ENCODE results near the gene SLC5A4. TPM values are rescaled to one million over a fixed set of nuclear protein-coding genes. Genes with fewer than 3 reads are reported as not detected.
"Not testable (repeated sequence)": the region's sequence is repeated elsewhere in the genome, so short reads cannot be mapped to it uniquely, and the experiment has no call there.

Gene SLC5A4
- total RNA-seq, 2 experiments from 2014 or later: not detected

- CTCF ChIA-PET: interaction anchor here (0.8 to 3.1 kb wide), 12 partner anchors 9 to 540 kb away, joined by 3 to 18 read pairs (median 4); partner anchors contain the start of genes FBXO7, PISD and RTCB
- peaks cover 72% of the 10 kb centered on the region for H3K4me1 Mint-ChIP-seq
- peaks cover 17% of the 10 kb centered on the region for H3K27me3 Mint-ChIP-seq
Measured at GRCh38 chr22:32202539-32203180, 52.5 kb downstream of the SLC5A4 start.

GRCh38 chr22:32202161-32202538 lies 53.0 kb downstream of the SLC5A4 start:
- no peak for DNase-seq
- H3K4me3 Mint-ChIP-seq: peak overlapping the region; percentile 74
- peaks cover 69% of the 10 kb centered on the region for H3K4me1 Mint-ChIP-seq
- peak overlapping the region; percentile 12 for H3K27ac Mint-ChIP-seq
- ChIA-PET POLR2A (interaction anchor here (1.0 kb wide), 1 partner anchor 60 kb away, joined by 5 read pairs; no protein-coding TSS in a partner anchor), CTCF (interaction anchor here (0.8 to 3.1 kb wide), 12 partner anchors 8 to 540 kb away, joined by 3 to 18 read pairs (median 4); partner anchors contain the start of genes FBXO7, PISD and RTCB)
- peaks cover 20% of the 10 kb centered on the region for H3K27me3 Mint-ChIP-seq
- H3K36me3 Mint-ChIP-seq (ENCODE audit: low read depth): no peaks in the 10 kb centered on the region
- H3K9me3 Mint-ChIP-seq: no peaks in the 10 kb centered on the region

More at GRCh38 chr22:32202539-32203180, 52.5 kb downstream of the SLC5A4 start:
- Mint-ChIP-seq H3K36me3 (ENCODE audit: low read depth) (no peaks in the 10 kb centered on the region), H3K9me3 (no peaks in the 10 kb centered on the region), H3K4me3 (peak overlapping the region; percentile 74), H3K27ac (peak overlapping the region; percentile 12)
- POLR2A ChIA-PET: interaction anchor here (1.0 kb wide), 1 partner anchor 60 kb away, joined by 5 read pairs; no protein-coding TSS in a partner anchor
- peak; percentile 65 for DNase-seq

- ChIA-PET POLR2A (no interaction called here), CTCF (interaction anchor here (0.6 to 3.1 kb wide), 5 partner anchors 58 to 280 kb away, joined by 3 to 18 read pairs (median 3); no protein-coding TSS in a partner anchor)
- no peak overlapping the region for H3K4me3 Mint-ChIP-seq
- peak overlapping the region; percentile 42 for H3K27ac Mint-ChIP-seq
- H3K36me3 Mint-ChIP-seq (ENCODE audit: low read depth): no peaks in the 10 kb centered on the region
- H3K9me3 Mint-ChIP-seq: no peaks in the 10 kb centered on the region
- peak; percentile 49 for DNase-seq
- H3K27me3 Mint-ChIP-seq: peaks cover 27% of the 10 kb centered on the region
- peaks cover 55% of the 10 kb centered on the region for H3K4me1 Mint-ChIP-seq
Measured at GRCh38 chr22:32200752-32201151, 54.4 kb downstream of the SLC5A4 start.

- DNase-seq: no peak
- no peak overlapping the region for H3K27ac Mint-ChIP-seq
- peaks cover 48% of the 10 kb centered on the region for H3K4me1 Mint-ChIP-seq
- no peaks in the 10 kb centered on the region for H3K36me3 Mint-ChIP-seq (ENCODE audit: low read depth)
- peaks cover 29% of the 10 kb centered on the region for H3K27me3 Mint-ChIP-seq
- H3K4me3 Mint-ChIP-seq: no peak overlapping the region
- H3K9me3 Mint-ChIP-seq: no peaks in the 10 kb centered on the region
- ChIA-PET CTCF (interaction anchor here (1.7 to 3.1 kb wide), 2 partner anchors 57 to 66 kb away, joined by 6 to 18 read pairs; no protein-coding TSS in a partner anchor), POLR2A (no interaction called here)
Measured at GRCh38 chr22:32199961-32200360, 55.2 kb downstream of the SLC5A4 start.

GRCh38 chr22:32199341-32199740 lies 55.8 kb downstream of the SLC5A4 start:
- no peaks in the 10 kb centered on the region for H3K9me3 Mint-ChIP-seq
- ChIA-PET CTCF (no interaction called here), POLR2A (interaction anchor here (1.2 kb wide), 1 partner anchor 13 kb away, joined by 3 read pairs; no protein-coding TSS in a partner anchor)
- no peak overlapping the region for H3K27ac Mint-ChIP-seq
- H3K4me3 Mint-ChIP-seq: no peak overlapping the region
- H3K36me3 Mint-ChIP-seq (ENCODE audit: low read depth): no peaks in the 10 kb centered on the region
- DNase-seq: no peak
- H3K4me1 Mint-ChIP-seq: peaks cover 42% of the 10 kb centered on the region
- H3K27me3 Mint-ChIP-seq: peaks cover 27% of the 10 kb centered on the region

GRCh38 chr22:32197553-32198226 lies 57.5 kb downstream of the SLC5A4 start:
- H3K4me3 Mint-ChIP-seq; CTCF ChIA-PET; POLR2A ChIA-PET; DNase-seq; H3K36me3 Mint-ChIP-seq (ENCODE audit: low read depth); H3K27ac Mint-ChIP-seq; H3K9me3 Mint-ChIP-seq: not testable (repeated sequence)
- Mint-ChIP-seq H3K27me3 (peaks cover 16% of the 10 kb centered on the region), H3K4me1 (peaks cover 28% of the 10 kb centered on the region)

GRCh38 chr22:32195900-32196299 lies 59.2 kb downstream of the SLC5A4 start:
- H3K9me3 Mint-ChIP-seq; H3K4me3 Mint-ChIP-seq; DNase-seq; H3K36me3 Mint-ChIP-seq (ENCODE audit: low read depth); H3K27ac Mint-ChIP-seq; POLR2A ChIA-PET; CTCF ChIA-PET: not testable (repeated sequence)
- Mint-ChIP-seq H3K4me1 (peaks cover 11% of the 10 kb centered on the region), H3K27me3 (peaks cover 21% of the 10 kb centered on the region)

GRCh38 chr22:32193346-32193745 lies 61.8 kb downstream of the SLC5A4 start:
- POLR2A ChIA-PET; H3K27ac Mint-ChIP-seq; DNase-seq; H3K9me3 Mint-ChIP-seq; CTCF ChIA-PET; H3K4me3 Mint-ChIP-seq; H3K36me3 Mint-ChIP-seq (ENCODE audit: low read depth); H3K4me1 Mint-ChIP-seq: not testable (repeated sequence)
- peaks cover 23% of the 10 kb centered on the region for H3K27me3 Mint-ChIP-seq

- H3K4me1 Mint-ChIP-seq; H3K36me3 Mint-ChIP-seq (ENCODE audit: low read depth); CTCF ChIA-PET; POLR2A ChIA-PET; H3K27ac Mint-ChIP-seq; H3K9me3 Mint-ChIP-seq; H3K4me3 Mint-ChIP-seq; DNase-seq: not testable (repeated sequence)
- H3K27me3 Mint-ChIP-seq: peaks cover 15% of the 10 kb centered on the region
Measured at GRCh38 chr22:32191021-32191420, 64.1 kb downstream of the SLC5A4 start.

GRCh38 chr22:32185821-32186220 lies 69.3 kb downstream of the SLC5A4 start:
- ChIA-PET POLR2A (interaction anchor here (1.2 kb wide), 1 partner anchor 13 kb away, joined by 3 read pairs; no protein-coding TSS in a partner anchor), CTCF (no interaction called here)
- no peak overlapping the region for H3K27ac Mint-ChIP-seq
- H3K4me1 Mint-ChIP-seq: no peaks in the 10 kb centered on the region
- H3K4me3 Mint-ChIP-seq: no peak overlapping the region
- no peaks in the 10 kb centered on the region for H3K9me3 Mint-ChIP-seq
- H3K27me3 Mint-ChIP-seq: peaks cover 12% of the 10 kb centered on the region
- no peaks in the 10 kb centered on the region for H3K36me3 Mint-ChIP-seq (ENCODE audit: low read depth)
- DNase-seq: no peak

- DNase-seq: no peak
- CTCF ChIA-PET: no interaction called here
- H3K36me3 Mint-ChIP-seq (ENCODE audit: low read depth): no peaks in the 10 kb centered on the region
- no peaks in the 10 kb centered on the region for H3K9me3 Mint-ChIP-seq
- POLR2A ChIA-PET: no interaction called here
- H3K27ac Mint-ChIP-seq: no peak overlapping the region
- peaks cover 15% of the 10 kb centered on the region for H3K27me3 Mint-ChIP-seq
- H3K4me1 Mint-ChIP-seq: no peaks in the 10 kb centered on the region
- no peak overlapping the region for H3K4me3 Mint-ChIP-seq
Measured at GRCh38 chr22:32183625-32184024, 71.5 kb downstream of the SLC5A4 start.

- no peak overlapping the region for H3K4me3 Mint-ChIP-seq
- no peaks in the 10 kb centered on the region for H3K36me3 Mint-ChIP-seq (ENCODE audit: low read depth)
- H3K9me3 Mint-ChIP-seq: no peaks in the 10 kb centered on the region
- ChIA-PET POLR2A (no interaction called here), CTCF (no interaction called here)
- peaks cover 27% of the 10 kb centered on the region for H3K27me3 Mint-ChIP-seq
- peaks cover 1% of the 10 kb centered on the region for H3K4me1 Mint-ChIP-seq
- H3K27ac Mint-ChIP-seq: no peak overlapping the region
- DNase-seq: no peak
Measured at GRCh38 chr22:32181043-32181442, 74.1 kb downstream of the SLC5A4 start.

- DNase-seq: no peak
- POLR2A ChIA-PET: no interaction called here
- Mint-ChIP-seq H3K9me3 (no peaks in the 10 kb centered on the region), H3K27me3 (peaks cover 30% of the 10 kb centered on the region), H3K36me3 (ENCODE audit: low read depth) (no peaks in the 10 kb centered on the region), H3K27ac (no peak overlapping the region), H3K4me1 (peaks cover 5% of the 10 kb centered on the region), H3K4me3 (no peak overlapping the region)
- CTCF ChIA-PET: no interaction called here
Measured at GRCh38 chr22:32177221-32177765, 77.9 kb downstream of the SLC5A4 start.
